Right renal pelvis (tissue), 4 donors: ENCODE measurements around the gene LGALS9. TPM values are rescaled to one million over a fixed set of nuclear protein-coding genes. Genes with fewer than 3 reads are reported as not detected.
"Not testable (repeated sequence)": the region's sequence is repeated elsewhere in the genome, so short reads cannot be mapped to it uniquely, and the experiment has no call there.

Experiments used
- DNase-seq, 4 donors: peaks; one replicate each; pipeline ENCODE4 v3.0.0-alpha.2; 2013; ENCODE audit warnings: low read depth in 4 of 4, low spot score in 3 of 4, missing footprints in 1 of 4
- polyA plus RNA-seq, 4 donors: library from polyadenylated mRNA; unstranded; fragments of 120-200 nt; gene quantifications; one replicate each; pipeline ENCODE4 v1.2.1, GENCODE V29; 2013; ENCODE audit not compliant: insufficient read length in 4 of 4

Gene LGALS9
- polyA plus RNA-seq, 4 donors: 13.0 to 17.2 (median 15.3) TPM

- DNase-seq: no peak
Observed at GRCh38 chr17:27625856-27626255, 5.1 kb upstream of the LGALS9 start.

DNA sequence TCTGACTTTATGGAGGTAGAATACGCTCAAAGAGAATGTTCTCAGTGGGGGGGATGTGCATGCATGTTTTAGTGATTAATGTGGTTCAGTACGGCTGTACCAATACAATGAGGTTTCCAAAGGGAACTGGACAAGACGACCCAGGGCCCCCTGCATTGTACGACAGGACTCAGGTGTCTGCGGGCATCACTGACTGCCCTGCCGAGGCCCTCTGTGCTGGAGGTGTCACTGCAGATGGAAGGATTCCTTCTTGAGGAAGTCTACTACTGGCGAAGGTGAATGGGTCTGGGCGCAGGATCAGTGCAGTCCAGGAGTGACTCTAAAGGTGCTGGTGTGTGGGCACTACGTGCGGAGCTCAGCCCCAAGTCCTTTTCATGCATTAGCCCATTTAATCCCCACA is 3.5 kb upstream of the LGALS9 start:
- no peak for DNase-seq

GRCh38 chr17:27628376-27628775 is 2.6 kb upstream of the LGALS9 start:
- no peak for DNase-seq

DNA sequence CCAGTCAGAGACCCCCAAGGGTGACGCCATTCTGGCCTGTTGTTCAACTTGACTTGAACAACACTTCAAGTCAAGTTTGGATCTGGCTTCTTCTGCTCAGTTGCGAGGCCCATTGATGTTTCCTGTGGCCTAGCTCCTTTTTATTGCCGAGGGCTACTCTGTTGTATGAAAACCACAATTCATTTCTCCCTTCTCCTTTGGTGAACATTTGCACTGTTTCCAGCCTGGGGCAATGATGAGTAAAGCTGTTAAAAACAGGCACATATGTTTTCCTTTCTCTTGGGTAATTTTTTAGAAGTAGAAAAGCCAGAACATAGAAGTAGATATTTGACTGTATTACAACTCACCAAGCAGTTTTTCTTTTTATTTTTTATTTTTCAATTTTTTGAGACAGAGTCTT is 1.7 kb upstream of the LGALS9 start:
- DNase-seq: not testable (repeated sequence)

DNA sequence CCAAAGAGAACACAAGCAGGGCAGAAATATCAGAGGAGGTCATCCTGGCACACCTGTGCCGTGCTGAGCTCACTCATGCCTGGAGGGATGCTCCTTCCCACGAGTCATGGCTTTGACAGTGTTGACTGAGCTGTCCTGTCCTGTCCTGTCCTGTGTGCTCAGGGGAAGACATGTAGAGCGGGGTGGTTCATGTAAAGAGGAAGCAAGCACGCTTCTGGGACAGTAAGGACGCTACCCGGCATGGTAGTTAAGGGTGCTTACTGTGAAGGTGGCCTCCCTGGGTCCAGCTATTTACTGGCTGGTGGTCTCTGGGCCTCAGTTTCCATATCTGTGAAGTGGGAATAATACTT is 398 bp downstream of the LGALS9 start:
- DNase-seq: no peak

- no peak for DNase-seq
Observed at GRCh38 chr17:27631897-27632725, 1.1 kb downstream of the LGALS9 start.

GRCh38 chr17:27632766-27633165 is 1.8 kb downstream of the LGALS9 start:
- not testable (repeated sequence) for DNase-seq

- no peak for DNase-seq
Observed at GRCh38 chr17:27633312-27634025, 2.5 kb downstream of the LGALS9 start.

DNA sequence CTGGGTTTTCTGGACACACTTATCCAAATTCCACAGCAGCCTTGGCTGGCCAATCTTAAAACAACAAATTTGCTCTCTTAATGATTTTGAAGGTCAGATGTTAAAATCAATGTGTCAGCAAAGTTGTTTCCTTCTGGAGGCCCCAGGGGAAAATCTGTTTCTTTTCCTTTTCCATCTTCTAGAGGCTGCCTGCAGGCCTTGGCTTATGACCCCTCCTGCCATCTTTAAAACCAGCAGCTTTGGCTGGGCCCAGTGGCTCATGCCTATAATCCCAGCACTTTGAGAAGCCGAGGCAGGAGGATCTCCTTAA is 3.0 kb downstream of the LGALS9 start:
- DNase-seq: no peak

DNA sequence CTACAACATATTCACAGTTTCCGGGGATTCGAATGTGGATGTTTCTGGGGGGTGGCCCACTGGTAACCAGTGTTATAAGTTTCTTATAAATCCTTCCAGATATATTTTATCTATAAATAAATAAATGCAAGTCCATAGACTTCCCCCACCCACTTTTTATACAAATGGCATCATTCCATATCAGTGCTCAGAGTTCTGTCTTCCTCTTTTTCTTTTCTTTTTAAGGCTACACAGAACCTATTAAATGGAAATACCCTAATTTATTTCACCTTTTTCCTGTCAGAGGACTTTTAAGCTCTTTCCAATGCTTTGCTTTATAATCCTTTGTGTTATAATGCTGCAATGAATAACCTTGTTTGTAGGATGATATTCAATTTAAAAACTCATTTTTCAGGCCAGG is 3.8 kb downstream of the LGALS9 start:
- no peak for DNase-seq

DNA sequence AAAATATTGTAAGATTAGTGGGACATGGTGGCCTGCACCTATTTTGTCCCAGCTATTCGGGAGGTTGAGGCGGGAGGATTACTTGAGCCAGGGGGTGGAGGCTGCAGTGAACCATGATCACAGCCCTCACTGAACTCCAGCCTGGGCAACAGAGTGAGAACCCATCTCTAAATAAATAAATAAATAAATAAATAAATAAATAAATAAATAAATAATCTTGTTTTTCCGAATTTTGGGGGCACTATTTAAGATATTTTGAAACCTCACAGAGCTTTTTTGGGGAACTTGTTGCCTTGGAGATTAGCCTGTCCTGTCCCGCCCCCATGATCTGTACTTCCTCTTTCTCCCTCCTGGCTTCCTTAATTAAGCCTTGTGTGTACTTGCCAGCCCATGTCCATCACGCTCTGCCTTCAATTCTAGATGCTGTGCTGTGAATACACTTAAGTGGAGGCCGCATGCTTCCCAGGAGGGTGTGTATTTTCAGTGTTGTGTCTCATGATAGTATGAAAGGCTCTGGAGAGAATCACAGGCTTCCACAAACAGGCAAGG is 4.4 kb downstream of the LGALS9 start:
- DNase-seq: no peak

GRCh38 chr17:27636005-27636520 is 5.1 kb downstream of the LGALS9 start:
- not testable (repeated sequence) for DNase-seq

- not testable (repeated sequence) for DNase-seq
Observed at GRCh38 chr17:27637818-27638217, 6.8 kb downstream of the LGALS9 start.

GRCh38 chr17:27638415-27638914 is 7.5 kb downstream of the LGALS9 start:
- DNase-seq: not testable (repeated sequence)

DNA sequence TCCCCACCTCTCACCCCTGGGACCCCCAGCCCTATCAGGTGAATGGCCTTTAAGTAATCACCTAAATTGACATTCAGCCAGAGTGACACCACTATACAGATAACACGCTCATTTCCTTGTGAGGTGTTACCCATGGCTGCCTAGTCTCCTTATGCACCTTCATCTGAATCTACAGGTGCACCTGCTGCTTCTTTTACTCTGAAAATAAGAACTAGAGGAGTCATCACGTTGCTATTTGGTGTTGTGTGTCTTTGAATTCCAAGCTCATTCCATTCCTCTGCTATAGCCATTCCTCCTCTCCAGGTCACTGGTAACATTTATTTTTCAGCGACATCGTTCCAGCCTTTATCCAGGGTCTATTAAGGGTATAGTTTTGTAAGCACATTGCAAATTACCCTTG is 9.8 kb downstream of the LGALS9 start:
- no peak for DNase-seq

- no peak for DNase-seq
Observed at GRCh38 chr17:27644586-27644985, 13.6 kb downstream of the LGALS9 start.

DNA sequence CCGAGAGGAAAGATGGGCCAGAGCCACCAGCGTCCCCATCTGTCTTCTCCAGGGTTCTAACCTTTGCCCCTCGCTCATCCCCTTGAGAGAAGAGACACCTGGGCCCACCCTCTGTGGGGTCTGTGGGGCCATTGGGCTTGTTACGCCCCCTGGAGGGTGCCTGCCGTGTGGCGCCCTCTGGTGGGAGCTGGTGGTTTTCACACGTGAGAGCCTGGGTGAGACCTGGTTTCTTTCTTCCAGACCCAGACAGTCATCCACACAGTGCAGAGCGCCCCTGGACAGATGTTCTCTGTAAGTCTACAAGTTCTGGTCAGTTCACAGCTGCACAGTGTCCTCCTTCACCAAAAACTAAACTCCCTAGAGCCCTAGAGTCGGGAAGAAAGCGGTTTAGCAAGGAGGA is 14.6 kb downstream of the LGALS9 start:
- DNase-seq: not testable (repeated sequence)

GRCh38 chr17:27646232-27646631 is 15.2 kb downstream of the LGALS9 start:
- DNase-seq: no peak

GRCh38 chr17:27647765-27648164 is 16.8 kb downstream of the LGALS9 start:
- DNase-seq: no peak

DNA sequence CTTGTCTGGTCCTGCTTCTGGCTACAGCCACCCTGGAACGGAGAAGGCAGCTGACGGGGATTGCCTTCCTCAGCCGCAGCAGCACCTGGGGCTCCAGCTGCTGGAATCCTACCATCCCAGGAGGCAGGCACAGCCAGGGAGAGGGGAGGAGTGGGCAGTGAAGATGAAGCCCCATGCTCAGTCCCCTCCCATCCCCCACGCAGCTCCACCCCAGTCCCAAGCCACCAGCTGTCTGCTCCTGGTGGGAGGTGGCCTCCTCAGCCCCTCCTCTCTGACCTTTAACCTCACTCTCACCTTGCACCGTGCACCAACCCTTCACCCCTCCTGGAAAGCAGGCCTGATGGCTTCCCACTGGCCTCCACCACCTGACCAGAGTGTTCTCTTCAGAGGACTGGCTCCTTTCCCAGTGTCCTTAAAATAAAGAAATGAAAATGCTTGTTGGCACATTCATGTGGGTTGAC is 18.2 kb downstream of the LGALS9 start:
- not testable (repeated sequence) for DNase-seq

DNA sequence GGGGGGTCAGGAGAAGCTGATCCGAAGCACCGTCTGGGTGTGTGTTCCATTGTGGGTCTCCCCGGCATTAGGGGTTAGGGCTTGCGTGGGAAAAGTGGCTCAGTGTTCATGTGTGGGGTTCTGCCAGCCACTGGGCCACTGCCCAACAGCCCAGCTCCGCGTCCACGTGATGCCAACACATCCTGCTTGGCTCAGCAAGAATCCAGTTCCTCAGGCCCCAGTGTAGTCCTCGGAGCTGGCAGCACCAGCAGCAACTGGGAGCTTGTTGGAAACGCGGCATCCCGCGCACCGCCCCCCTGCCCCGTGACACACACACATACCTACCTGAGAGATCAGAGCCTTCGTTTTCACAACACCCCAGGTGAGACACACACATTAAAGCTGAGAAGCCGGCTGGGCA is 18.9 kb downstream of the LGALS9 start:
- DNase-seq: no peak
